SK-N-SH (cell line): ENCODE results near the gene KRTAP12-2. TPM values are rescaled to one million over a fixed set of nuclear protein-coding genes. Genes with fewer than 3 reads are reported as not detected.

Source experiments
- CTCF ChIA-PET: fragments of 300-600, 350-600 bp; formaldehyde crosslinking; extraction: SDS; loops from one replicate; lab custom pipeline; 2021; lab: Yijun Ruan, JAX
- POLR2A ChIA-PET: fragments of 350-600 bp; sonication (Branson Sonifier 250); formaldehyde crosslinking; extraction: SDS; loops from one replicate; lab custom pipeline; 2020; ENCODE audit warnings: antibody characterized with exemption, inconsistent platforms; lab: Yijun Ruan, JAX
- DNase-seq: peaks from one replicate; pipeline ENCODE4 v3.0.0; 2012
- H2AFZ ChIP-seq: fragments of 200-600 bp; sonication (generic); 2 replicates; pipeline ENCODE4 v1.8.1; 2016; ENCODE audit warnings: antibody characterized with exemption, mild to moderate bottlenecking, low read depth
- H3F3A ChIP-seq: fragments of 200-600 bp; sonication (generic); replicated peaks from 2 replicates; pipeline ENCODE3; 2016; ENCODE audit warnings: antibody characterized with exemption, mild to moderate bottlenecking; ENCODE audit not compliant: insufficient read depth
- H3K27ac ChIP-seq, 2 experiments: fragments of 200-500 bp in 1 of 2; fragments of 200-600 bp in 1 of 2; sonication (Bioruptor generic) in 1 of 2; sonication (generic), shearing (Covaris generic) in 1 of 2; 2 replicates each; pipeline versions ENCODE4 v1.5.1 to v1.6.1; 2014 to 2016; ENCODE audit warnings: low read depth in 2 of 2, inconsistent platforms in 1 of 2, low read length in 1 of 2, mild to moderate bottlenecking in 1 of 2, mixed read lengths in 1 of 2
- H3K27me3 ChIP-seq: fragments of 200-600 bp; sonication (generic), shearing (Covaris generic); 2 replicates; pipeline ENCODE4 v1.6.1; 2016; ENCODE audit warnings: mixed run types; ENCODE audit not compliant: insufficient read depth
- H3K36me3 ChIP-seq, 2 experiments: fragments of 200-500 bp in 1 of 2; fragments of 200-600 bp in 1 of 2; sonication (Bioruptor generic) in 1 of 2; sonication (generic) in 1 of 2; replicated peaks in 1 of 2; 2 replicates each; pipeline versions ENCODE3 to v1.5.1; 2014 to 2016; ENCODE audit warnings: low read length in 1 of 2, mild to moderate bottlenecking in 1 of 2; ENCODE audit not compliant: insufficient read depth in 2 of 2, control insufficient read depth in 1 of 2
- H3K4me1 ChIP-seq, 2 experiments: fragments of 200-500 bp in 1 of 2; fragments of 200-600 bp in 1 of 2; sonication (Bioruptor generic) in 1 of 2; sonication (generic), shearing (Covaris generic) in 1 of 2; 2 replicates each; pipeline versions ENCODE4 v1.5.1 to v1.6.1; 2014 to 2016; ENCODE audit warnings: low read depth in 1 of 2, low read length in 1 of 2, mixed run types in 1 of 2; ENCODE audit not compliant: insufficient read depth in 2 of 2, control insufficient read depth in 1 of 2
- H3K4me2 ChIP-seq: fragments of 200-600 bp; sonication (generic), shearing (Covaris generic); 2 replicates; pipeline ENCODE4 v1.6.1; 2017; ENCODE audit warnings: mixed run types
- H3K4me3 ChIP-seq, 2 experiments: fragments of 200-500 bp in 1 of 2; fragments of 200-600 bp in 1 of 2; sonication (Bioruptor generic) in 1 of 2; sonication (generic), shearing (Covaris generic) in 1 of 2; 2 replicates each; pipeline versions ENCODE4 v1.5.1 to v1.8.1; 2014 to 2016; ENCODE audit warnings: low read depth in 2 of 2, inconsistent platforms in 1 of 2, low read length in 1 of 2, mild to moderate bottlenecking in 1 of 2, mixed read lengths in 1 of 2, moderate library complexity in 1 of 2
- H3K79me2 ChIP-seq: fragments of 200-600 bp; sonication (generic); 2 replicates; pipeline ENCODE4 v1.8.1; 2017; ENCODE audit warnings: mild to moderate bottlenecking; ENCODE audit not compliant: insufficient read depth
- H3K9ac ChIP-seq: fragments of 200-600 bp; sonication (generic); 2 replicates; pipeline ENCODE4 v1.6.1; 2017; ENCODE audit warnings: mixed run types
- H3K9me2 ChIP-seq: fragments of 200-600 bp; sonication (generic); 2 replicates; pipeline ENCODE4 v1.6.1; 2017; ENCODE audit warnings: mixed run types
- H3K9me3 ChIP-seq: fragments of 200-600 bp; sonication (generic); 2 replicates; pipeline ENCODE4 v1.6.1; 2017; ENCODE audit warnings: mixed run types, mild to moderate bottlenecking, moderate library complexity
- H4K20me1 ChIP-seq: fragments of 200-600 bp; sonication (generic); 2 replicates; pipeline ENCODE4 v1.6.1; 2017; ENCODE audit warnings: mild to moderate bottlenecking, mixed run types; ENCODE audit not compliant: insufficient read depth
- CHD2 ChIP-seq: fragments of 150-350 bp; IDR thresholded peaks from 2 replicates; pipeline ENCODE4 v1.6.1; 2018; ENCODE audit warnings: low read length; ENCODE audit not compliant: partially characterized antibody
- FOSL2 ChIP-seq: IDR thresholded peaks from 2 replicates; pipeline ENCODE4 v1.4.0; 2012; ENCODE audit warnings: low read depth, mild to moderate bottlenecking, moderate library complexity, borderline replicate concordance
- FOXJ3 ChIP-seq: sonication (generic); formaldehyde crosslinking; IDR thresholded peaks from 2 replicates; pipeline ENCODE4 v1.5.1; 2020; ENCODE audit warnings: mild to moderate bottlenecking, missing genetic modification reagents
- GABPA ChIP-seq: IDR thresholded peaks from 2 replicates; pipeline ENCODE4 v1.4.0; 2012; ENCODE audit warnings: low read depth, mild to moderate bottlenecking
- GATA2 ChIP-seq: sonication (generic); formaldehyde crosslinking; IDR thresholded peaks from 2 replicates; pipeline ENCODE4 v1.5.0; 2020; ENCODE audit warnings: mild to moderate bottlenecking, missing genetic modification reagents
- JUND ChIP-seq: IDR thresholded peaks from 2 replicates; pipeline ENCODE4 v1.4.0; 2012
- NRF1 ChIP-seq: IDR thresholded peaks from 2 replicates; pipeline ENCODE4 v1.6.1; 2012; ENCODE audit warnings: low read depth, mild to moderate bottlenecking, low read length
- RCOR1 ChIP-seq: fragments of 150-350 bp; IDR thresholded peaks from 2 replicates; pipeline ENCODE4 v1.6.1; 2017; ENCODE audit warnings: antibody characterized with exemption, low read length
- RFX5 ChIP-seq: IDR thresholded peaks from 2 replicates; pipeline ENCODE4 v1.6.1; 2012; ENCODE audit warnings: mild to moderate bottlenecking, improper control_type of control experiment, low read length
- RXRA ChIP-seq: IDR thresholded peaks from 2 replicates; pipeline ENCODE4 v1.4.0; 2012; ENCODE audit warnings: low read depth, mild to moderate bottlenecking, borderline replicate concordance
- YY1 ChIP-seq: IDR thresholded peaks from 2 replicates; pipeline ENCODE4 v1.4.0; 2012; ENCODE audit warnings: low read depth, mild to moderate bottlenecking
- WGBS: methylation state at CpG from one replicate; pipeline ENCODE4 v1.1.6; 2017; ENCODE audit warnings: low lambda C conversion rate; 5-methylcytosine and 5-hydroxymethylcytosine counted together
- polyA plus RNA-seq, 3 experiments: library from polyadenylated mRNA; depleted of rRNA; stranded (reverse); fragments of >200 nt; gene quantifications; 2 replicates each; pipeline ENCODE4 v1.2.3, GENCODE V29; 2012
- TF ChIP-seq, protein P1 (sequence below): fragments of 200-600 bp; sonication (generic); IDR thresholded peaks from 2 replicates; pipeline ENCODE4 v1.6.1; 2017; ENCODE audit warnings: antibody characterized with exemption, mild to moderate bottlenecking, moderate library complexity
- TF ChIP-seq, protein P2 (sequence below): IDR thresholded peaks from 2 replicates; pipeline ENCODE4; 2012
- TF ChIP-seq, protein P3 (sequence below): IDR thresholded peaks from 2 replicates; pipeline ENCODE4 v1.4.0; 2012; ENCODE audit warnings: low read depth
- TF ChIP-seq, protein P4 (sequence below): IDR thresholded peaks from 2 replicates; pipeline ENCODE4 v1.6.1; 2012; ENCODE audit warnings: mild to moderate bottlenecking, low read depth, low read length, moderate library complexity
- TF ChIP-seq, protein P5 (sequence below): IDR thresholded peaks from 2 replicates; pipeline ENCODE4 v1.4.0; 2012; ENCODE audit warnings: low read depth, borderline replicate concordance
- TF ChIP-seq, protein P6 (sequence below): IDR thresholded peaks from 2 replicates; pipeline ENCODE4 v1.4.0; 2012; ENCODE audit warnings: low read depth, borderline replicate concordance

The KRTAP12-2 gene
- polyA plus RNA-seq, 1 of the 3 experiments (the other 2 are of a cell fraction) = not detected

DNA sequence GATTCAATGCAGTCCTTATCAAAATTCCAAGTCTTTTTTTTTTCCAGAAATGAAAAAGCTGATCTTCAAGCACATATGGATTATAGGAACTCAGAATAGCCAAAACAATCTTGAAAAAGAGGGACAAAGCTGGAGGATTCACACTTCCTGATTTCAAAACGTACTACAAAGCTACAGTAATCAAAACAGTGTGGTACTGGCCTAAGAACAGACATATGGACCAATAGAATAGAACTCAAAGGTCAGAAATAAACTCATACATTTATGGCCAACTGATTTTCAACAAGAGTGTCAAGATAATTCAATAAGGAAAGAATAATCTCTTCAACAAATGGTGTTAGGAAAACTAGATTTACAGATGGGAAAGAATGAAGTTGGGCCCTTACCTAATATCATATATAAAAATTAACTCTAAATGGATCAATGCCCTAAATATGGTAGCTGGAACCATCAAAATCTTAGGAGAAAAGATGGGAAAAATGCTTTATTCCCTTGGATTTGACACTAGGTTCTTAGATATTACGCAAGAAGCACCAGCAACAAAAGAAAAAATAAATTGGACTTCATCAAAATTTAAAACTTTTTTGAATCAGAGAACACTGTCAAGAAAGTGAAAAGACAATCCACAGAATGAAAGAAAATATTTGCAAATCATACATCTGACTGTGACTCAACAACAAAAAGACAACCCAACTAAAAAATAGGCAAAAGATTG lies 26.2 kb upstream of the KRTAP12-2 start (continued):
- TF ChIP-seq, protein P1, sequence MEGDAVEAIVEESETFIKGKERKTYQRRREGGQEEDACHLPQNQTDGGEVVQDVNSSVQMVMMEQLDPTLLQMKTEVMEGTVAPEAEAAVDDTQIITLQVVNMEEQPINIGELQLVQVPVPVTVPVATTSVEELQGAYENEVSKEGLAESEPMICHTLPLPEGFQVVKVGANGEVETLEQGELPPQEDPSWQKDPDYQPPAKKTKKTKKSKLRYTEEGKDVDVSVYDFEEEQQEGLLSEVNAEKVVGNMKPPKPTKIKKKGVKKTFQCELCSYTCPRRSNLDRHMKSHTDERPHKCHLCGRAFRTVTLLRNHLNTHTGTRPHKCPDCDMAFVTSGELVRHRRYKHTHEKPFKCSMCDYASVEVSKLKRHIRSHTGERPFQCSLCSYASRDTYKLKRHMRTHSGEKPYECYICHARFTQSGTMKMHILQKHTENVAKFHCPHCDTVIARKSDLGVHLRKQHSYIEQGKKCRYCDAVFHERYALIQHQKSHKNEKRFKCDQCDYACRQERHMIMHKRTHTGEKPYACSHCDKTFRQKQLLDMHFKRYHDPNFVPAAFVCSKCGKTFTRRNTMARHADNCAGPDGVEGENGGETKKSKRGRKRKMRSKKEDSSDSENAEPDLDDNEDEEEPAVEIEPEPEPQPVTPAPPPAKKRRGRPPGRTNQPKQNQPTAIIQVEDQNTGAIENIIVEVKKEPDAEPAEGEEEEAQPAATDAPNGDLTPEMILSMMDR = no peak
- TF ChIP-seq RCOR1 (no peak), JUND (no peak), GABPA (no peak), YY1 (no peak)

DNA sequence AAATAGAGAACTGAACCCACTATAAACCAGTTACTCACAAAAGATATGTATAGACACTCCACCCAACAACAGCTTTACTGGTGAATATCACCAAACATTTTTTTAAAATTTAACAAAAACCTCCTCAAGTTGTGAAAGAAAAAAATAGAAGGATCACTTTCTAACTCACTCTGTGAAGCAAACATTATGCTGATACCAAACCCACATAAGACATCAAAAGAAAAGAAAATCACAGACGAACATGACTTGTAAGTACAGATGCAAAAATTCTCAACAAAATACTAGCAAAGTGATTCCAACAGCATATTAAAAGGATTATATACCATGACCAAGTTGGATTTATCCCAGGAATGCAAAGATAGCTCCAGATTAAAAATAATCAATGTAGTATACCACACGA lies 25.0 kb upstream of the KRTAP12-2 start:
- H3F3A ChIP-seq = no peaks in the 10 kb centered on the region
- H3K9me2 ChIP-seq = no peaks in the 10 kb centered on the region
- H4K20me1 ChIP-seq = no peaks in the 10 kb centered on the region
- H3K4me3 ChIP-seq = no peak overlapping the region
- ChIA-PET CTCF (interaction anchor here (0.7 kb wide), 1 partner anchor 10 kb away, joined by 3 read pairs; the partner anchor contains the start of gene KRTAP12-1), POLR2A (no interaction called here)
- peaks cover 37% of the 10 kb centered on the region for H3K27me3 ChIP-seq
- TF ChIP-seq FOSL2 (no peak), CHD2 (no peak), FOXJ3 (no peak), GATA2 (CRISPR knock-in tag) (no peak), NRF1 (no peak), RFX5 (no peak), RXRA (no peak)
- TF ChIP-seq, protein P2, sequence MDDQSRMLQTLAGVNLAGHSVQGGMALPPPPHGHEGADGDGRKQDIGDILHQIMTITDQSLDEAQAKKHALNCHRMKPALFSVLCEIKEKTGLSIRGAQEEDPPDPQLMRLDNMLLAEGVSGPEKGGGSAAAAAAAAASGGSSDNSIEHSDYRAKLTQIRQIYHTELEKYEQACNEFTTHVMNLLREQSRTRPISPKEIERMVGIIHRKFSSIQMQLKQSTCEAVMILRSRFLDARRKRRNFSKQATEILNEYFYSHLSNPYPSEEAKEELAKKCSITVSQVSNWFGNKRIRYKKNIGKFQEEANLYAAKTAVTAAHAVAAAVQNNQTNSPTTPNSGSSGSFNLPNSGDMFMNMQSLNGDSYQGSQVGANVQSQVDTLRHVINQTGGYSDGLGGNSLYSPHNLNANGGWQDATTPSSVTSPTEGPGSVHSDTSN = no peak
- TF ChIP-seq, protein P3, sequence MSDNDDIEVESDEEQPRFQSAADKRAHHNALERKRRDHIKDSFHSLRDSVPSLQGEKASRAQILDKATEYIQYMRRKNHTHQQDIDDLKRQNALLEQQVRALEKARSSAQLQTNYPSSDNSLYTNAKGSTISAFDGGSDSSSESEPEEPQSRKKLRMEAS = no peak
- TF ChIP-seq, protein P1 = no peak
- TF ChIP-seq, protein P4, sequence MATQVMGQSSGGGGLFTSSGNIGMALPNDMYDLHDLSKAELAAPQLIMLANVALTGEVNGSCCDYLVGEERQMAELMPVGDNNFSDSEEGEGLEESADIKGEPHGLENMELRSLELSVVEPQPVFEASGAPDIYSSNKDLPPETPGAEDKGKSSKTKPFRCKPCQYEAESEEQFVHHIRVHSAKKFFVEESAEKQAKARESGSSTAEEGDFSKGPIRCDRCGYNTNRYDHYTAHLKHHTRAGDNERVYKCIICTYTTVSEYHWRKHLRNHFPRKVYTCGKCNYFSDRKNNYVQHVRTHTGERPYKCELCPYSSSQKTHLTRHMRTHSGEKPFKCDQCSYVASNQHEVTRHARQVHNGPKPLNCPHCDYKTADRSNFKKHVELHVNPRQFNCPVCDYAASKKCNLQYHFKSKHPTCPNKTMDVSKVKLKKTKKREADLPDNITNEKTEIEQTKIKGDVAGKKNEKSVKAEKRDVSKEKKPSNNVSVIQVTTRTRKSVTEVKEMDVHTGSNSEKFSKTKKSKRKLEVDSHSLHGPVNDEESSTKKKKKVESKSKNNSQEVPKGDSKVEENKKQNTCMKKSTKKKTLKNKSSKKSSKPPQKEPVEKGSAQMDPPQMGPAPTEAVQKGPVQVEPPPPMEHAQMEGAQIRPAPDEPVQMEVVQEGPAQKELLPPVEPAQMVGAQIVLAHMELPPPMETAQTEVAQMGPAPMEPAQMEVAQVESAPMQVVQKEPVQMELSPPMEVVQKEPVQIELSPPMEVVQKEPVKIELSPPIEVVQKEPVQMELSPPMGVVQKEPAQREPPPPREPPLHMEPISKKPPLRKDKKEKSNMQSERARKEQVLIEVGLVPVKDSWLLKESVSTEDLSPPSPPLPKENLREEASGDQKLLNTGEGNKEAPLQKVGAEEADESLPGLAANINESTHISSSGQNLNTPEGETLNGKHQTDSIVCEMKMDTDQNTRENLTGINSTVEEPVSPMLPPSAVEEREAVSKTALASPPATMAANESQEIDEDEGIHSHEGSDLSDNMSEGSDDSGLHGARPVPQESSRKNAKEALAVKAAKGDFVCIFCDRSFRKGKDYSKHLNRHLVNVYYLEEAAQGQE = no peak
- TF ChIP-seq, protein P5, sequence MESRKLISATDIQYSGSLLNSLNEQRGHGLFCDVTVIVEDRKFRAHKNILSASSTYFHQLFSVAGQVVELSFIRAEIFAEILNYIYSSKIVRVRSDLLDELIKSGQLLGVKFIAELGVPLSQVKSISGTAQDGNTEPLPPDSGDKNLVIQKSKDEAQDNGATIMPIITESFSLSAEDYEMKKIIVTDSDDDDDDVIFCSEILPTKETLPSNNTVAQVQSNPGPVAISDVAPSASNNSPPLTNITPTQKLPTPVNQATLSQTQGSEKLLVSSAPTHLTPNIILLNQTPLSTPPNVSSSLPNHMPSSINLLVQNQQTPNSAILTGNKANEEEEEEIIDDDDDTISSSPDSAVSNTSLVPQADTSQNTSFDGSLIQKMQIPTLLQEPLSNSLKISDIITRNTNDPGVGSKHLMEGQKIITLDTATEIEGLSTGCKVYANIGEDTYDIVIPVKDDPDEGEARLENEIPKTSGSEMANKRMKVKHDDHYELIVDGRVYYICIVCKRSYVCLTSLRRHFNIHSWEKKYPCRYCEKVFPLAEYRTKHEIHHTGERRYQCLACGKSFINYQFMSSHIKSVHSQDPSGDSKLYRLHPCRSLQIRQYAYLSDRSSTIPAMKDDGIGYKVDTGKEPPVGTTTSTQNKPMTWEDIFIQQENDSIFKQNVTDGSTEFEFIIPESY = no peak
- TF ChIP-seq, protein P6, sequence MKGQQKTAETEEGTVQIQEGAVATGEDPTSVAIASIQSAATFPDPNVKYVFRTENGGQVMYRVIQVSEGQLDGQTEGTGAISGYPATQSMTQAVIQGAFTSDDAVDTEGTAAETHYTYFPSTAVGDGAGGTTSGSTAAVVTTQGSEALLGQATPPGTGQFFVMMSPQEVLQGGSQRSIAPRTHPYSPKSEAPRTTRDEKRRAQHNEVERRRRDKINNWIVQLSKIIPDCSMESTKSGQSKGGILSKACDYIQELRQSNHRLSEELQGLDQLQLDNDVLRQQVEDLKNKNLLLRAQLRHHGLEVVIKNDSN = no peak
- H2AFZ ChIP-seq = no peak overlapping the region
- no peak overlapping the region for H3K4me2 ChIP-seq
- no peaks in the 10 kb centered on the region for H3K4me1 ChIP-seq
- no peak overlapping the region for H3K9ac ChIP-seq
- H3K27ac ChIP-seq = no peak overlapping the region
- H3K9me3 ChIP-seq = 0 out of 2 replicates have a peak, but pooled peaks cover 18% of the 10 kb centered on the region
- H3K36me3 ChIP-seq = no peaks in the 10 kb centered on the region
- H3K79me2 ChIP-seq = no peaks in the 10 kb centered on the region
- 1% methylated on average over 2 of the region's 2 CpGs for WGBS
- no peak for DNase-seq
